Activated effector memory CD4-positive, alpha-beta T cell treated with Interleukin-2 at 50 U/mL for 16 hours (primary cell): ENCODE data around the gene COL16A1.

ENCODE experiments used
- DNase-seq: peaks from one replicate; pipeline ENCODE4 v3.0.0-alpha.2; 2020

Gene COL16A1

DNA sequence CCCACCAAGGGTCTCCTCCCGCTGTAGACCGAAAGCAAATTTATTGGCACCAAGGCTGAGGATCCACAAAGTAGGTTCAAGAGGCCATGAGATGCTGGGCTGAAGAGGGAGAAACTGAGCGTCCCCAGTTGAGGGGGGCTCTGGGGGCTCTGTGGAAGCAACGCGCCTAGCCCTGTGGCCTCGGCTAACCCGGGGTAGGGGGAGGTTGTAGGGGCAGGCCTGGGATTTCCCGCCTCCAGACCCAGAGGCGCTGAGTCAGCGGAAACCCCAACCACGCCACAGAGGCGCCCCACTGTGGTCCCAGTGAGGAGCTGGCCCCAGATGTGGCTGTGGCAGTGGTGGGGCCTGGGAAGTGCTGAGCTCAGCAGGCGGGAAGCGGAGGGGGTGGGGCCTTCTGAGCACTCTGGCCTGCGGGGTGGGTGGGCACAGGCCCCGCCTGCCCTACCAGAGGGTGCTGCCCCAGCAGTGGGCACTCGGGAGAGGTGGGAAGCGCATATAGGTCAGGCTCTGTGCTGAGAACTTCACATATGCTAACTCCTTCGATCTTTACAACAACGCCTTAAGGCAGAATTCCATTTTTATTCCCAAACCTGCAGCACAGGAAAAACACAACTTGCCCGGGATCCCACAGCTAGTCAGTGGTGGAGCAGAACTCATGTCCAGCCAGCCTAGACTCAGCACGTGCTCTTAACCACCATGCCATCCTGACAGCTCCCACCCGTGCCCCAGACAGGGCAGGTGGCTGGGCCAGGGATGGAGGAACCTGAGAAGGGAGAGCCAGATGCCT lies 1.5 kb upstream of the COL16A1 start:
- DNase-seq: peak; percentile 23

DNA sequence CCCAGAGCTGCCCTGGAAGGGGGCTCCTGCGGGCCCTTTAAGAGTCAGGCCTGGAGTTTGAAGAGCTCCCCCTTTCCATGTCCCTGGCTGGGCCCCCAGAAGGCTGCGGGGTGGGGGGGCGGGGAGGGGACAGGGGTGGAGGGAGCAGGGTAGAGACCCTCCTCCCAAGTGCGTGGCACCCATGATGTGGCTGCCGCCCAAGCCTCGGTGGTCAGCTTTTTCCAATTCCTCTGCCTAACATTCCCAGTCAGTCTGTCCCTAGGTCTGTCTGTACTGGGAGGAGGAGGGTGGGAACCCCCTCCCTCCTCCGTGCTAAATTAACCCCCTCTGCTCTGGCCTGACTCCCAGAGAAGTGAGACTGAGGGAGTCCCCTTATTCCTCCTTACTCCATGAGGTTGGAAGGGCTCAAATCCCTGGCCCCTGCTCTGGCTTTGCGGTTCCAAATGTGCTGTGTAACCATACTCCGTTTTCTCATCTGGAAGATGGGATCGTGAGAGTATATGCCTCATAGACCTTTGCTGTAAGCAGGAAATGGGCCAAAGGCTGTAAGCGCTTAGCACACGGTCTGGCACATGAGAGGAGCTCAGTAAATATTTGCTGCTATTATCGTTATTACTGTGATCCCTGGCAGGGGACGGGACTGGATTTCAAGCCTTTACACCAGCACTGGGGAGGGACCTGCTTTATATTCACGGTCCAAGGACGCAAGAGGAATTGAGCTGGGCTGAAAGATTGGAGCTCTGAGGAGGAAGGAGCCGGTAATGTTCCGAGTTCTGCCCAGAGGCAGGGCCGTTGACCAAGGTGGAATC lies 658 bp upstream of the COL16A1 start:
- no peak for DNase-seq

DNA sequence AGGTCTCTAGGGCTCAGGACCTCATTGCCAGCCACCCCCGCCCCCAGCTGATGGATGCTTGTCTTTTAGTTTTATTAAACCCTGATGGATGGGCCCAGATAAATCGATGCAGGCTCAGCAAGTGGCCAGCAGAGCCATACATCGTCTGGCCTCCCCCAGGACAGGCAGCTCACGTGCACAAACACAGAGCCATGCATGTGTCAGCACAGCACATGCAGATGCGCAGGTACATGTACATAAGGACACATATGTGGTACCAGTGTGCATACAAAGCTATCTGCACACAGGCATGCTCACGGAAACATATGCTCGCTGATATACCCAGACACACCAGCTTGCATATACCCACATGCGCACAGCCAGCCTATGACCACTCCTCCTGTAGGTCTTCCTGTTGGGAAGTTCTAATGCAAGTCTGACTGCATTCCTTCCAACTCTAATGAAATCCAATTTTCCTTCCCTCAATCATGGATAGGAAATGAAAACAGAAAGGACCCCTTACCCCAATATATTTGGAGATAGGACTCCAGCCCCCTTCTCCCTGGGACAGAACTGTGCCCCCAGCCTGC lies 897 bp downstream of the COL16A1 start:
- DNase-seq: no peak

DNA sequence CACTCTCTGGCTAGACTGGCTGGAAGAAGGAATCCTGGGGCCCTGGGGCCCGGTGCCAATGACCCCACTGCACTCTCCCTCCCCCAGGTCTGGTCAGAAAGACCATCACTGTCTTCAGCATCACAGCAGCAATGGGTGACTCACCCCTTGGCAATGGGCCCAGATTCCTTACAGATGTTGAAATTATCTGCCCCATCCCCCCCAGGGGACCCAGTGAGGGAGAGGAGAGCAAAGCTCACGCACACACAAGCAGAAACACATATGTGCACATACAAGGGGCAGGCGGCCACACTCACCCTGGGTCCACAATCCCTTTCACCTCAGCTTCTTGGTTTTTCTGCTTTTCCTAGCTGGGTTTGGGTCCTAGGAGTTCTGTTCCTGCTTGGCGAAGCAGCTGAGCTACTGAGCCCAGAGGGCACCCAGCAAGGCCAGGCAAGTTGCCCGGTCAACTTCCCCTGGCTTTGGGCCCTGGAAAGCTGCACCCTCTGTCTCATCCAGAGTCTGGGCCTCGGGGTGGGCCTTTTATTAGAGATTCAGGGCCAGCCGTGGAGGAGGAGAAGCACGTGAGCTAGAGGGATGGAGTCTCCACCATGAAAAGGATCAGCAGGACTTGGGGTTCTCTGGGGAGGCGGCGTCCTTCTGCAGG lies 2.6 kb downstream of the COL16A1 start:
- no peak for DNase-seq

DNA sequence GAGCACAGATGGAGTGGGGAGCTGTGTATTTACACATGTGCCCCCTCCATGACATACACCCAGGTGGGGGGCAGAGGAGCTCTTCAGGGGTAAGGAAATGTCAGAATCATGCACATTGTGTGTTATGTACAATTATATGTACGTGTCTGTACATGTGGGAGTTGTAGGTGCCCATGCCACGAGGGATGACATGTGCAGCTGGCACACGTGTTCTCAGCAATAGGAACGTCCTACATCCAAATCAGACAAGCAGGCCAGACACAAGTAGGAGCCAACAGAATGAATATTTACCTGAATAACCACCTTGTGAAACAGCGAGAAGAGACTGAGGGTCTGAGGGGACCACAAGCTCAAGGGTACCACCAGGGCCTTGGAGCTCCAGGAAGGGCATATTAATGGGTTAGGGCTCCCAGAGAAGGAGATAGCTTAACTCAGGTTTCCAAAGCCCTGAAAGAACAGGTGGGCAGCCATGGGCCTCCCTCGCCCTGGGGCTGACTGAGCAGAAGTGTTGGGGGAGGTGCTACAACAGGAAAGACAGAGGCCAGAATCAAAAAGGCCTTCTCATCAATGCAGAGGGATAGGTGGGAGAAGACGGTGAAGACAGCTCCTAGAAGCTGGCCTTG lies 3.2 kb downstream of the COL16A1 start:
- no peak for DNase-seq

DNA sequence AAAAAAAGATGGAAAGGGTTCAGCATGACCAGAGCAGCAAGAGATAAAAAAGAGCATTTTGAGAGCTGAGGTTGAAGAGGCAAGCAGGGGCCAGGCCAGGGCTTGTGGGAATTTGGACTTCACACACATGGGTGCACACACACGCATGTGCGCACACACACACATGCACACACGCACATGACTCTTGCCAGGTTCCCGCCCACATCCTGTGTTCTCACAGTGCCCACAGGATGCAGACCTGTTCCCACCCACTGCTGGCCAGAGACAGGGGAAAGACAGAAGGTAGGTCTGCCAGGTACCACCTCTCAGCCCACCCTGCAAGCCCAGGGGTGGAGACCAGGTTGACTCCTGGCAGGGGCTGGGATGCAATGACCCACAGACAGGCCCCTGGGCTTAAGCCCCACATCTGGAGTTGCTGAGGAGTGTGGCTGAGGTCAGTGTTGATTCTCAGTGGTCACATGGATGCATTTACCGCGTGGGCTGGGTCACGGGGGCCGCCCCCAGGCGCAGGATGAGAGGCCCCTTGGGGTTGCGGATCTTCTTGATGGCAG lies 4.4 kb downstream of the COL16A1 start:
- peak; percentile 22 for DNase-seq

DNA sequence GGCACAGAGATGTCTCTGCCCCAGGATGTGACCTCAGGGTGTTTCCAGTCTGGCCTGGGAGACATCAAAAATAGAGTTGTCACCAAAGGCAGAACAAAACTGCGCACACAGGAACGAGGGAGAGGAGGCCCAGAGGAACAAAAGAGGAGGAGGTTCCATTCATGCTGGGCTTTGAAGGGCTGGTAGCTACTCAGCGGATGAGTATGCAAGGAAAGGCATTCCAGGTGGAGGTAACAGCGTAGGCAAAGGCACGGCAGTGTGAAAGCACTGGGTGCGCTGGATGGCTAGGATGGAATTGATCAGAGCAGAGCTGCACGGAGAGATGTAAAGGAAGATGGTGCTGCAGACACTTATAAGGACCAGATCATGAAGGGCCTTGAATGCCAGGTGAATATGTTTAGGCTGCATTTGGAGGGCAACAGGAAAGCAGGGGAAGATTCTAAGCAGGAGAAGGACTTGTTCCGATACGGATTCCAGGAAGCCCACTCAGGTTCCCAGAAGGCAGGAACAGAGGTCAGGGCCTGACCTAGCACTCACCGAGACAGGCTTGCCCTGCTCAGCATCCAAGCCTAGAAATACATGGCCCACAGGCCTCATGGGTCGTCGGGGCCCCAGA lies 6.3 kb downstream of the COL16A1 start:
- no peak for DNase-seq

DNA sequence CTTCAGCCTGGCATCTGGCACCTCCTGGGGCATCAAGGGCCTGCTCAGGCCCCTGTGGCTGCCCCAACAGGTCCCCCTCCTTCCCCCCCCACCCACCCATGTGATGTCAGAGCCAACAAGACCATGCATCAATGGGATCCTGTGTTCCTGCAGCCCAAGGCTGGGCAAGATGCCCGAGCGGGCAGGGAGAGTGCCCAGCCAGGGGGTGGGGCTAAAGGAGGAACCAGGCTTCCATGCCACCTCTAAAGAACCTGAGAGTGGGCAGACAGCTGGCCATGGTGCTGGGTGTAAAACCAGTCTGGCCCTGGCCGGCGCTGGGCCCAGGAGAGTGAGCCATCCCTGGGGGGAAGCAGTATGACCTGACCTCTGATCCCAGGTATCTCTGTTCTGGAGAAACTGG lies 7.6 kb downstream of the COL16A1 start:
- DNase-seq: no peak

DNA sequence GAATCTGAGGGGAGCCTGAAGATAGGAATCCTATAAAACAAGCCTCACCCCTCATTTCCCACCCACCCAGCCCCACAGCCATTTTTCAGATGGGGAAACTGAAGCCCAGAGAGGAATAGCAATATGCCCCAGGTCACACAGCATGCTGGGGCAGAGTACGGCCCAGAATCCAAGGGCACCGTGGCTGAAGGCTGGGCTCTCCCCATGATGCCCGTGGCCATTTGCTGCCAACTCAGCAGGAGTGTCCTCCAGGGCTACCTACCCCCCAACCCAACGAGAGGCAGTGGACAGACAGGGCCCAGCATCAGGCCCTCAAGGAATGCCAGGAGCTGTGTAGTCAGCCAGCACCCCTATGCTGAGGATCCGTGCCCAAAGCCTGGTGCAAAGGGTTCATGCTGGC lies 8.5 kb downstream of the COL16A1 start:
- no peak for DNase-seq

DNA sequence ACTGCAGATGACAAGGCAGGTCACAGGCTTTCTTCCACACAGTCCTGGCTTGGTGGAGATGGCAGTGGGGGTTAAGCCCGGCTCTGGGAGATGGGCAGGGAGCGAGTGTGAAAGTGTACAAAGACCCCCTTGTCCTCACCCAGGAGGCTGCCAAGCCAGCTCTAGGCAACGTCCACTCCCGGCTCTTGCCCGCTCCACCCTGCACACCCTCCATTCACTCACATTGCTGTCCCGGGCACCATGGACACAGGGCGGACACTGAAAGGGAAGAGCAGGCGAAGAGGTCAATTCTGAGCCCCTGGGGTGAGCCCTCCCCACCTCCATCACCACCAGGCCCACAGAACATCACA lies 8.9 kb downstream of the COL16A1 start:
- DNase-seq: no peak

DNA sequence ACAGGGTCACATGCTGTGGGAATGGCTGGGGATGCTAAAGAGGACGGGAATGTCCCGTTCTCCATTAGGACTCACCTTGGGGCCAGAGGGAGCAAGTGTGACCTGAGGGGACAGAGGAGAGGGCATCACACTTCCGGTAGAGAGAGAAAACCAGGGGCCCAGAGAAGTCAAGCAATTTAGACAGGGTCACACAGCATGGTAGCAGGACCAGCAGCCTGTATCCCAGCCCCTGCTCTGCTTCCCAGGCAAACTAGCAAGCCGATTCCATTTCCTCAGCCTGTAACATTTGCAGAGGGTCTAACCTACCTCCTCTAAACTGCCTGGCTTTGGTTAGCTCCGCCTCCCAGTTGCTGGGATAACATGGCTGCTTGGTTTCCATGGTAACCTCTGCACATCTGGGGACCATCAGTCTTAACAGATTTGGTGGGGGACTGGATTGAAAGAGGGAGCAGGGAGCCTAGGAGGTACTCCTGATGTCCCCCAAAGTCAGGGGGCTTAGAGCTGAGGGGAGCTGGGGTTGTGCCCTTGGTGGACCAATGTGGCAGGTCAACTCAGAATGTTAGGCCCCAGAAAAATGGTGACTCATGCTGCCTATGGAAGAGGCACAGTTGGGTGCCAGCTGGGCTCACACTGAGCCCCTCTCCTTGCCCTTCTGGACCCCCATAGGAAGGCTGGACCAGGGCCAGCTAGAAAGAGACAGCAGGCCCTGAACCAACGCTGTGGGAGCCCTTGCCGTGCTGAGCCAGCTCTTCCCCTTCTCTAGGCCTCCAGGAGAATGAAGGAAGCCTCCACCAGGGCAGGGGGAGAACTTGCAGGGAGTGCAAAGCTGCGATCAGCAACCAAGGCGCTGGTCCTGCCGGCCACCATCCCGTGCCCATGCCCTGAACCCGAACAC lies 9.5 kb downstream of the COL16A1 start:
- DNase-seq: no peak

DNA sequence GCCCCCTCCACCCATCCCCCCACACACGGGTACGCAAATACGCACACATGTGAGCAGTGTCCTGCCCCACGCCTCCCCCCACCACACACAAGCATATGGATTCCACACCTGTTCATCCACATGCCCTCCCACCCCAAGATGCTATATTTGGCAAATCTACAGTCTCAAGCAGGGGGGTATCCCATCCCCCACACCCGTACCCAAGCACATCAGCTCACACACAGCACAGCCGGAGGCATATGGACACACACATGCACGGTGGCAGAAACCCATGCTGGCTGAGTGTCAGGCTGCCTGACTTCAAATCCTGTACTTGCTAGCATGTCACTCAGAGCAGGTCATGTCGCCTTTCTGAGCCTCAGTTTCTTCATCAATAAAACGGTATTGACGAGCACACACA lies 10.6 kb downstream of the COL16A1 start:
- no peak for DNase-seq

DNA sequence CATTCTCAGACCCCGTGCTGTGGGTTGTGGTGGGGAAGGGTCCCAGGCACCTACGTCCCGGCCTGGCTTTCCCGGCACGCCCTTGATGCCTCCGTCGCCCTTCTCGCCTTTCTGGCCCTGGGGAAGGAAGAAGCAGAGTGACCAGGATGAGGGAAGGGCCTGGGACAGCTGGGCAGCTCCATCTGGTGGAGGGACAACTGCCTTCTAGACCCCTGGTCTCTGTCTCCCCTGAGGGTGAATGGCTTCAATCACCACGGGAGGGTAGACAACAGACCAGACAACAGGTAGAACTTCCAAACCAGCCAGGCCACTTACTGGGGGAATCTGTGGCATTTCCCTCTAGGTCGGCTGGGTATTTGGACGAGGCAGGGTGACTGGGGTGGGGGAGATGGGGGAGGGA lies 11.9 kb downstream of the COL16A1 start:
- no peak for DNase-seq

DNA sequence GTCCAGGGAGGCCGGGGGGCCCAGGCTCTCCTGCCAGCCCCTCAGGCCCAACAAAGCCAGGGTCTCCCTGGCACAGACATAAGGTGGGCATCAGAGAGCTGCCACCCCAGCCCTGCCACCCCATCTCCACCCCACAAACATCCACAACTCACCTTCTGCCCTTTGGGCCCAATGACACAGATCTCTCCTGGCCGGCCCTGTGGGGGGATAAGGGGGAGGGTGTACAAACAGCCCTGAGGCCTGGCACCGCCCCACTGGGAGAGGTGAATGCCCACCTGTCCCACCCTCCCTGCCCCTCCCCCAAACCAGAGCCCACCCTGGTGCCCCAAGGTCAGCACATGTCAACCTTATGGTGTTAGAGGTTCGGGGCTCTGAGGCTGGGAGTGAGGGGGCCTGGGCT lies 12.4 kb downstream of the COL16A1 start:
- no peak for DNase-seq

DNA sequence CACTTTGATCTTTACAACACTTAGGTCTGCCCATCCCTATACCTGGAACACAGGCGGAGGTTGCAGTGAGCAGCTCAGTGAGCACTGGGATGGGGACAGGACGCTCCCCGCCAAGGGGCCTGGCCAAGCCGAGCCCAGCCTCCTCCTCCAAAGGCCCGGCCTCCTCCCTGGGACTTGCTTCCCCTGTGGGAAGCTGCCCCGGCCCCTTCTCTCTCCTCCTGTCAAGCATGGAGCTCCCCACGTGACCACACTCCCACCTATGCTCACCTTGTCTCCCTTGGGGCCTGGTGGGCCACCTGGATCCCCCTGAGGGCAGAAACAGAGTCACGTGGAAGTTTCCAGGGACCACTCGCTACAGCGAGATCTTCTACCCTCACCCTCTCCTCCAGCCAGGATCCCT lies 12.9 kb downstream of the COL16A1 start:
- no peak for DNase-seq

DNA sequence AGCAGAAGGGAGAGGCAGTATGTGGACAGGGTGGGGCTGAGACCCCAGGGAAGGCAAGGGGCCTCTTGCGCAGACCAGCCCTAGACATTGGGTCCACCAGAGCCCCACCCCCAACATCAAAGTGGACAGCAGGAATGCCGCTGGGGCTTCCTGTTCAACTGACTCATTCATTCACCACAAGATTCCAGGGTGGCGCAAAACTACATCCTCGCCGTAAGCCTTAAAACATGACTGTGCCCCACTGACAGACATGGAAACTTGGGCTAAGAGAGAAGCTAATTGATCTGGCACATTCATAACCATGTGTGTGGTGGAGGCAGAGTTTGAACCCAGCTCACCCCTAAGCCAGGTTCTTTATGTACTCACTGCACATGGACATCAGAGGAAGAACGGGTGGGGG lies 14.0 kb downstream of the COL16A1 start:
- no peak for DNase-seq

DNA sequence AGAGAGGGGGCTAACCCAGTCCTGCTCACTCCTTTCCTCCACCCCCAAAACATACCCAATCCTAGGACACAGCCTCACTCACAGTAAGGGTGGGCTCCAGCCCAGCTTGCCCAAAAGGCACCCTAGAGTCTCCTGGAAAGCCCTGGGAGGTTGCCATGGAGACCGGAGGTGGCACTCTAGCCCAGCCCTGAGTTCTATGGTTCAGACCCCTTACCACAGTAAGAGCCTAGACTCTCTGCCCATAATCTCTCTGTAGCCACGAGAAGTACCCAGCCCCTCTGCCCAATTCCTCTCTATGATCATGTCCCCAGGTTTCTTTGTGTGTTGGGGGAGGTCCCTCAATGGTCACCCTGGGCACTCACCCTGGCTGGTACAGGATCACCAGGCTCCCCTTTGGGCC lies 14.4 kb downstream of the COL16A1 start:
- no peak for DNase-seq

DNA sequence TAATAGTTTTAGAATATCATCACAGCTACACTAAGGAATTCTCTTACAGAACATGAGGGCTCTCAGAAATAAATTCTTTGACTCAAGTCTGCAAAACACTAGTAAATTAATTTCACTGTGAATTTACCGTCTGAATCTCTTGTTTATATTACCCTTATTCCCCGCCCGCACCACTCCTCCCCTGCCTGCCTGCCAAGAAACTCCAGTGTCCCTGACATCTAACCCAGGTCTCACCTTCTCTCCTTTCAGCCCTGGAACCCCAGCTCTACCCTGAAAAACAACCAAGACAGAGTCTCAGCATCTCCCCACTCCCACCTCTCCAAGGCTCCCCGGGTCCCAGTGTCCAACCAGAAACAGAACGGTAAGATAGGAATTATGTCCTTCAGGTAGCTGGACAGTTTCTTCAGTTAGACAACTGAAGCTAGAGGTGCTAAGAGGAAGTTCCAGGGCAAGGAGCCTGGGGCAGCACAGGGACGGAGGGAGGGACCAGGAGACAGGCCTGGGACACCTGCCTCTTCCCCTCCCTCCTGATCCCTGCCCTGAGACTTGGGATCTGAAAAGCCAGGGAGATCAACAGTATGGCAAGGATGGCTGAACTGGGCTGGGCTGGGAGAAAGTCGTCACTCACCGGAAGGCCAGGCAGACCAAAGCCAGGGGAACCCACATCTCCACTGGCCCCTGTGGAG lies 15.4 kb downstream of the COL16A1 start:
- DNase-seq: no peak

DNA sequence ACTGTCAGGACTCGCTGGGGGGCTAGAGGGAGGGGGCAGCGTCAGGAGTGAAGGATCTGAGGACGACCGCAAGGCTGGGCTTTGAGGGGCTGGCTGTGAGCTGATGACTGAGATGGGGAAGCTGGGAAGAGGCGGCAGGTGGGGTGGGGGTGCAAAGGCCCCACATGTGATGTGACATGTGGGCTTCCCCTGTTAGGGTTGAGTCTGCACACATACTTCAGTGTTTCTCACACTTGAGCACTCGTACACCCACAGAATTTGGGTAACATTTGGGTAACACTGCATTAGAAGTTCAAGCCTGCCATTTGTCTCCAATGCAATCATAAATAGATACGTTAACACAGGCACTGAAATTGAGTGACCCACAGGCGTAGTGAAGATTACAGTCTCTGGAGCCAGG lies 16.2 kb downstream of the COL16A1 start:
- no peak for DNase-seq

DNA sequence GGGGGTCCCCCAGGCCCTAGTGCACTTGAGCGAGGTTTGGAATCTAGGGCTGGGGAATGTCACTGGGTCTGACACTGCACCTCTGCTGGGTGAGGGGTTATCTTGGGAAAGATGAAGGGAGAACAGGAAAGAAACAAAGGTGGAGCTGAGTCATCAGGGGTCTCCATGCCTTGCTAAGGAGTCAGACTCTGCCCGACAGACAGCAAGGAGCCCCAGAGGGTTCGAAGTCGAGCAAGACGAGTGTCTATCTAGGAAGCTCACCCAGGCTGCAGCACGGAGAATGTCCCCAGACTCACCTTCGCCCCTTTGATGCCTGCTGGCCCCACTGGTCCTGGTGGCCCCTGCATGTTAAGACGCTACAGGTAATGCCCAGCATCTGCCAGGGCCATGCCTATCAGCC lies 18.0 kb downstream of the COL16A1 start:
- no peak for DNase-seq

DNA sequence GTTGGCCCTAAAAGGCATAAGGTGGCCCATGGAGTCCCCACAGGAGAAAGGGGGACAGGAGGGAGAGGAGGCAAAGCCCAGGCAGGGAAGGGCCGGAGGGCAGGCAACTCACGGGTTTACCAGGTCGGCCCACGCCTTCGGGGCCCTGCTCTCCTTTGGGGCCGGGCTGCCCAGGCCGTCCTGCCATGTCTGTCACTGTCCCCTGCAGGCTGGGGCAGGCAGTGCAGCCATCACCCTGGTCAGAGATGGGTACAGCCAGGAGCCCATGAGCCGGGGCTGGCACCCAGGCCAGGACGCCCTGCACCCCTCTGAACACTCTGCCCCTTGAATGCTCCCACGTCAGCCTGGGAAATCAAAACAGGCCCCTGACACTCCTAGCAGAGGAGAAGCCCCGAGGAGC lies 19.8 kb downstream of the COL16A1 start:
- DNase-seq: no peak
